IPS-20b (cell line): ENCODE measurements around the gene FAM32A.
"Not testable (repeated sequence)": the region's sequence is repeated elsewhere in the genome, so short reads cannot be mapped to it uniquely, and the experiment has no call there.

Experiments
- H3K27ac ChIP-seq: one replicate; pipeline ENCODE4 v1.5.1; 2013; ENCODE audit warnings: low read length
- H3K27me3 ChIP-seq: 2 replicates; pipeline ENCODE4 v1.6.1; 2013; ENCODE audit warnings: mild to moderate bottlenecking, low read length, inconsistent platforms; ENCODE audit not compliant: insufficient read depth
- H3K36me3 ChIP-seq: 2 replicates; pipeline ENCODE4 v1.6.1; 2013; ENCODE audit warnings: low read depth, mild to moderate bottlenecking, inconsistent platforms, low read length, moderate library complexity; ENCODE audit not compliant: insufficient read depth
- H3K4me1 ChIP-seq: 2 replicates; pipeline ENCODE4 v1.6.1; 2013; ENCODE audit warnings: mild to moderate bottlenecking, control low read depth, inconsistent platforms, low read length, moderate library complexity; ENCODE audit not compliant: insufficient read depth
- H3K4me3 ChIP-seq: 2 replicates; pipeline ENCODE4 v1.5.1; 2013; ENCODE audit warnings: mild to moderate bottlenecking, low read length, inconsistent platforms
- H3K9ac ChIP-seq: 2 replicates; pipeline ENCODE4 v1.6.1; 2013; ENCODE audit warnings: low read depth, mild to moderate bottlenecking, inconsistent platforms, low read length, moderate library complexity
- H3K9me3 ChIP-seq: 2 replicates; pipeline ENCODE4 v1.6.1; 2013; ENCODE audit warnings: mild to moderate bottlenecking, low read depth, low read length, inconsistent platforms; ENCODE audit not compliant: insufficient read depth

Gene FAM32A

GRCh38 chr19:16167055-16167454 lies 18.2 kb upstream of the FAM32A start:
- Histone ChIP-seq H3K36me3 (no peaks in the 10 kb centered on the region), H3K4me3 (no peak overlapping the region), H3K27ac (no peak overlapping the region), H3K4me1 (no peaks in the 10 kb centered on the region), H3K9ac (no peak overlapping the region), H3K27me3 (no peaks in the 10 kb centered on the region), H3K9me3 (no peaks in the 10 kb centered on the region)

- Histone ChIP-seq H3K27me3 (no peaks in the 10 kb centered on the region), H3K9ac (no peak overlapping the region), H3K4me1 (no peaks in the 10 kb centered on the region), H3K27ac (no peak overlapping the region), H3K4me3 (no peak overlapping the region), H3K9me3 (no peaks in the 10 kb centered on the region), H3K36me3 (no peaks in the 10 kb centered on the region)
These were observed 16.6 kb upstream of the FAM32A start for GRCh38 chr19:16168465-16169081.

GRCh38 chr19:16170134-16170533 lies 15.1 kb upstream of the FAM32A start:
- Histone ChIP-seq H3K27ac (no peak overlapping the region), H3K27me3 (no peaks in the 10 kb centered on the region)

GRCh38 chr19:16175954-16176353 lies 9.3 kb upstream of the FAM32A start:
- Histone ChIP-seq H3K4me1 (no peaks in the 10 kb centered on the region), H3K27ac (no peak overlapping the region), H3K4me3 (no peak overlapping the region), H3K36me3 (no peaks in the 10 kb centered on the region), H3K9me3 (peaks cover 10% of the 10 kb centered on the region; the same call in 1 of the 2 replicates), H3K9ac (no peak overlapping the region), H3K27me3 (no peaks in the 10 kb centered on the region)

More at GRCh38 chr19:16170134-16170533, 15.1 kb upstream of the FAM32A start:
- Histone ChIP-seq H3K9ac (no peak overlapping the region), H3K4me1 (no peaks in the 10 kb centered on the region), H3K36me3 (no peaks in the 10 kb centered on the region), H3K9me3 (no peaks in the 10 kb centered on the region), H3K4me3 (no peak overlapping the region)

DNA sequence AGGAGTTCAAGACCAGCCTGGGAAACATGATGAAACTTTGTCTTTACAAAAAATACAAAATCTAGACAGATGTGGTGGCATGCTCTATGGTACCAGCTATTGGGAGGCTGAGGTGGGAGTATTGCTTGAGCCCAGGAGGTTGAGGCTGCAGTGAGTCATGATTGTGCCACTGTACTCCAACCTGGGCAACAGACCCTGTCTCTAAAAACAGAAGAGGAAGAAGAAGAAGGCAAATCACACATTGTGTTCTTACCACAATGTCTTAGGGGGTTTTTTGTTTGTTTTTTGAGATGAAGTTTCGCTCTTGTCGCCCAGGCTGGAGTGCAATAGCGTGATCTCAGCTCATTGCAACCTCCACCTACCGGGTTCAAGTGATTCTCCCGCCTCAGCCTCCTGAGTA lies 6.3 kb upstream of the FAM32A start:
- H3K27me3 ChIP-seq, H3K27ac ChIP-seq, H3K4me3 ChIP-seq, H3K4me1 ChIP-seq, H3K9ac ChIP-seq, H3K36me3 ChIP-seq: not testable (repeated sequence)
- H3K9me3 ChIP-seq: peaks cover 10% of the 10 kb centered on the region; the same call in 1 of the 2 replicates

DNA sequence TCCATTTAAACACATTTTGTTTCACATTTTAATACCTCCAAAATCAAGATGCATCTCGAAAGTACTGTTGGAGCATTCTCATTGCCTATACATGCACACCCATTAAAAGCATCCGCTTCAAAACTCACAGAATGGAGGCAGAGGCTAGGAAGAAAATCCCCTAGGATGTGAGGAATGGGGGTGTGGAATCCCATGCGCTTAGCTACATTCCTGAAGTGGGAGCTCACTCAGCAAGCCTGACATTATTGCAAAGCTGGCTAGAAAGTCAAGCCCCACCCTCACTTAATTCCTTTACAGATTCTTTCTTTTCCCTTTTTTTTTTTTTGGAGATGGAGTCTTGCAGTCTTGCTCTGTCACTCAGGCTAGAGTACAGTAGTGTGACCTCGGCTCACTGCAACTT lies 4.6 kb upstream of the FAM32A start:
- H3K9ac ChIP-seq: no peak overlapping the region; the same call in 1 of the 2 replicates
- H3K9me3 ChIP-seq: peaks cover 6% of the 10 kb centered on the region; the same call in 1 of the 2 replicates
- no peak overlapping the region for H3K27ac ChIP-seq
- no peak overlapping the region for H3K4me3 ChIP-seq
- H3K27me3 ChIP-seq: no peaks in the 10 kb centered on the region
- no peaks in the 10 kb centered on the region for H3K36me3 ChIP-seq
- H3K4me1 ChIP-seq: no peaks in the 10 kb centered on the region

DNA sequence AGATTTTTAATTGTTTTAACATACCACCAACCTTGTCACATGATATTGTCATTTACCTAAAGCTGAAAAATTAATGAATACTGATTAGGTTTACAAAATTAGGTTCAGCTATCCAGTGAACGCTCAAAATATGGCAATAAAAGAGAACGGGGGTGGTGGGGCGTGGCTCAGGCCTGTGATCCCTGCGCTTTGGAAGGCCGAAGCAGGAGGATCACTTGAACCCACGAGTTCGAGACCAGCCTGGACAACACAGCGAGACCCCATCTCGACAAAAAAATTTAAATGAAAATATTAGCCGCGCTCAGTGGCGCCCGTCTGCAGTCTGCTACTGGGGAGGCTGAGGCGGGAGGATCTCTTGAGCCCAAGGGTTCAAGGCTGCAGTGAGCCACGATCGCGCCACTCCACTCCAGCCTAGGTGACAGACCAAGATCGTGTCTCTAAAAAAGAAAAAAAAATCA lies 516 bp upstream of the FAM32A start:
- Histone ChIP-seq H3K36me3 (peaks cover 21% of the 10 kb centered on the region), H3K9ac (no peak overlapping the region), H3K27me3 (no peaks in the 10 kb centered on the region), H3K4me3 (peak overlapping the region; percentile 91), H3K4me1 (peaks cover 4% of the 10 kb centered on the region; the same call in 1 of the 2 replicates), H3K27ac (no peak overlapping the region), H3K9me3 (no peaks in the 10 kb centered on the region)

GRCh38 chr19:16185768-16186123 lies 536 bp downstream of the FAM32A start:
- no peaks in the 10 kb centered on the region for H3K27me3 ChIP-seq
- H3K36me3 ChIP-seq: peaks cover 31% of the 10 kb centered on the region
- H3K9me3 ChIP-seq: no peaks in the 10 kb centered on the region
- peak overlapping the region; percentile 91 for H3K9ac ChIP-seq
- H3K4me1 ChIP-seq: peaks cover 4% of the 10 kb centered on the region; the same call in 1 of the 2 replicates
- H3K4me3 ChIP-seq: peak overlapping the region; percentile 91
- peak overlapping the region; percentile 33 for H3K27ac ChIP-seq

- no peak overlapping the region for H3K27ac ChIP-seq
- no peaks in the 10 kb centered on the region for H3K9me3 ChIP-seq
- no peak overlapping the region for H3K9ac ChIP-seq
- H3K27me3 ChIP-seq: no peaks in the 10 kb centered on the region
- peaks cover 47% of the 10 kb centered on the region for H3K36me3 ChIP-seq
- H3K4me3 ChIP-seq: no peak overlapping the region
- peaks cover 4% of the 10 kb centered on the region; the same call in 1 of the 2 replicates for H3K4me1 ChIP-seq
These were observed 3.3 kb downstream of the FAM32A start for GRCh38 chr19:16188521-16188920.

- Histone ChIP-seq H3K9me3 (no peaks in the 10 kb centered on the region), H3K36me3 (peaks cover 47% of the 10 kb centered on the region), H3K9ac (no peak overlapping the region), H3K27me3 (no peaks in the 10 kb centered on the region), H3K4me3 (no peak overlapping the region), H3K27ac (no peak overlapping the region), H3K4me1 (peaks cover 4% of the 10 kb centered on the region; the same call in 1 of the 2 replicates)
These were observed 5.0 kb downstream of the FAM32A start for GRCh38 chr19:16190198-16190597.

DNA sequence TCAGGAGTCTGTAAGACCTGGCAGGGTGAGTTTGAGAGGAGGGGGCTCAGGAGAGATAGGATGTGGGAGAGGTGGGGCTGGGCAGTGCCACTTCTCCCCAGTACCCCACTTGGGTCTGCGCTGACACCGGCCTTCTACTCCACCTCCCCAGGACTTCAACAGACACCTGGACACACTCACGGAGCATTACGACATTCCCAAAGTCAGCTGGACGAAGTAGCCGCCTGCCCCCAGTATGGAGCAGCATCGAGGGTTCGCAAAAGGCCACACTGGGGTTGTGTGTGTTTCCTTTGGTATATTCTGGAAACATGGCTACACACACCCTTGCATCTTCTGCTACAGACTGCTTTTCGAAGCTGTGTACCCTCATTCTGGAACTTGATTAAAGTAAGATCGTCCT lies 5.5 kb downstream of the FAM32A start:
- Histone ChIP-seq H3K4me3 (no peak overlapping the region), H3K4me1 (peaks cover 4% of the 10 kb centered on the region; the same call in 1 of the 2 replicates), H3K36me3 (peaks cover 47% of the 10 kb centered on the region), H3K27me3 (no peaks in the 10 kb centered on the region), H3K9me3 (no peaks in the 10 kb centered on the region), H3K27ac (no peak overlapping the region), H3K9ac (no peak overlapping the region)

DNA sequence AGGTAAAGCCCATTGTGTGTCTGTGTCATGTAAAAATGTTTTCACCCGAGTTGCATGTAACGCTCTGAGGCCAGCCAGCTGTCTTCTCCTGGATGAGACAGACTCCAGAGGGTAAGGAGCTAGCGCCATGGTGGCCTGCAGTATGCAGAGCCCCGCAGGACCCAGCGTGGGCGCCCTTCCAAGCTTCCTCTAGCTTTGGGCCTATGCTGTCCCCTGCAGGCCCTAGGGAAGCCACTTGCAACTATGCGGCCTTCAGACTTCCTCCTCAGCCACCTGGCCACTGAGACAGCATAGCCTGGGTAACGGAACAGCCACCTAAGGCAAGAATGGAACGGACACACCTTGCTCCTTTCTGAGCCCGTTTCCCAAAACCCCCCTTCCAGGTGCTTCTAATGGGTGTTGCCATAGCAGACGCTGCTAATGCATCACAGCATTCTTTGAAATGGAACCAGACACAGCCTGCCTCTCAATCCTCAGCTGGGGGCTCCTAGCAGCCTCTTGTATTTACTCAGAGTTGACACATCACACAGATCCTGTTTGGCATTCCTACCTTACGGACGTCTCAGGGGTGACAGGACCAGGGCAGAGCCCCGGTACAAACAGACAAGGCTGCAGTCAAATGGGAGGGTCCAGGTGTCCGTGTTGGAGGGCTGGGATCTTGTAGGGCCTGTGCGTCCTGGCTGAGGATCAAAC lies 6.2 kb downstream of the FAM32A start:
- Histone ChIP-seq H3K9ac (no peak overlapping the region), H3K4me1 (no peaks in the 10 kb centered on the region), H3K36me3 (peaks cover 47% of the 10 kb centered on the region), H3K27ac (no peak overlapping the region), H3K4me3 (no peak overlapping the region), H3K27me3 (no peaks in the 10 kb centered on the region), H3K9me3 (no peaks in the 10 kb centered on the region)
